Endothelial cell of umbilical vein (primary cell): Measurements from ENCODE around the gene UEVLD. TPM values are rescaled to one million over a fixed set of nuclear protein-coding genes. Genes with fewer than 3 reads are reported as not detected.
A peak's percentile ranks its signal among the peaks of the same experiment; 100 is the strongest.

Source experiments
- BruUV-seq: library from RNA; stranded (reverse); fragments of 400-500 nt; replicated peaks from 2 replicates; lab custom pipeline; 2021; lab: Mats Ljungman, UMichigan
- CTCF ChIA-PET: fragments of 300-600, 350-600 bp; sonication (Branson Sonifier 250); formaldehyde crosslinking; loops from one replicate; lab custom pipeline; 2021; ENCODE audit warnings: antibody characterized with exemption, inconsistent platforms; lab: Charles Lee
- POLR2A ChIA-PET: fragments of 300-600, 350-600 bp; sonication (Branson Sonifier 250); formaldehyde crosslinking; loops from one replicate; lab custom pipeline; 2021; ENCODE audit warnings: antibody characterized with exemption, inconsistent platforms; lab: Charles Lee
- DNase-seq: peaks from one replicate; pipeline ENCODE4 v3.0.0-alpha.2; 2011; ENCODE audit warnings: low read depth, low spot score
- FAIRE-seq: peaks from 2 replicates; lab custom pipeline; 2011; peaks lifted over from hg19 to GRCh38; lab: Jason Lieb, UNC
- H2AFZ ChIP-seq: 2 replicates; pipeline ENCODE4 v1.6.0; 2012; ENCODE audit warnings: low read depth, low read length, control low read depth, inconsistent platforms
- H3K27ac ChIP-seq: 2 replicates; pipeline ENCODE4 v1.5.1; 2011; ENCODE audit warnings: low read depth, mild to moderate bottlenecking, control low read depth, low read length, moderate library complexity; ENCODE audit not compliant: insufficient read depth
- H3K27me3 ChIP-seq, 2 experiments: 2 replicates each; pipeline versions ENCODE4 v1.6.0 to v1.6.1; 2011; ENCODE audit warnings: low read length in 2 of 2, mixed read lengths in 1 of 2; ENCODE audit not compliant: control insufficient read depth in 2 of 2, insufficient read depth in 2 of 2
- H3K36me3 ChIP-seq, 2 experiments: 2 replicates in 1 of 2; 3 replicates in 1 of 2; pipeline ENCODE4 v1.5.1; 2011; ENCODE audit warnings: low read length in 2 of 2, mild to moderate bottlenecking in 1 of 2, moderate library complexity in 1 of 2; ENCODE audit not compliant: control insufficient read depth in 2 of 2, insufficient read depth in 2 of 2; ENCODE audit errors: extremely low read depth in 1 of 2
- H3K4me1 ChIP-seq: 3 replicates; pipeline ENCODE4 v1.5.1; 2011; ENCODE audit warnings: mild to moderate bottlenecking, low read length; ENCODE audit not compliant: control insufficient read depth, insufficient read depth; ENCODE audit errors: extremely low read depth
- H3K4me2 ChIP-seq: 2 replicates; pipeline ENCODE4 v1.6.1; 2011; ENCODE audit warnings: low read length, control low read depth, mixed read lengths; ENCODE audit not compliant: insufficient read depth
- H3K4me3 ChIP-seq, 3 experiments: fragments of 200-600 bp in 1 of 3; sonication (generic), shearing (Covaris generic) in 1 of 3; replicated peaks in 1 of 3; 2 replicates each; pipeline ENCODE4 v1.5.1; 2011 to 2016; ENCODE audit warnings: control low read depth in 3 of 3, low read length in 3 of 3, mild to moderate bottlenecking in 2 of 3, inconsistent platforms in 1 of 3, low read depth in 1 of 3, moderate library complexity in 1 of 3; ENCODE audit not compliant: insufficient read depth in 1 of 3
- H3K79me2 ChIP-seq: 2 replicates; pipeline ENCODE4 v1.6.0; 2012; ENCODE audit warnings: low read length, inconsistent platforms; ENCODE audit not compliant: control insufficient read depth, insufficient read depth
- H3K9ac ChIP-seq: replicated peaks from 2 replicates; pipeline ENCODE3; 2011; ENCODE audit warnings: low read length, control low read depth; ENCODE audit not compliant: insufficient read depth; ENCODE audit errors: extremely low read depth
- H3K9me1 ChIP-seq: replicated peaks from 3 replicates; pipeline ENCODE4 v1.6.0; 2011; ENCODE audit warnings: mild to moderate bottlenecking, low read length; ENCODE audit not compliant: control insufficient read depth, insufficient read depth; ENCODE audit errors: extremely low read depth
- H3K9me3 ChIP-seq: replicated peaks from 2 replicates; pipeline ENCODE4 v1.5.1; 2012; ENCODE audit warnings: low read length, inconsistent platforms; ENCODE audit not compliant: control insufficient read depth, insufficient read depth
- H4K20me1 ChIP-seq: replicated peaks from 2 replicates; pipeline ENCODE3; 2011; ENCODE audit warnings: mild to moderate bottlenecking, low read length; ENCODE audit not compliant: control insufficient read depth, insufficient read depth; ENCODE audit errors: extremely low read depth
- EZH2 ChIP-seq: IDR thresholded peaks from 2 replicates; pipeline ENCODE4 v1.6.1; 2012; ENCODE audit warnings: borderline replicate concordance, low read depth, mild to moderate bottlenecking, moderate library complexity, low read length, inconsistent platforms; ENCODE audit not compliant: severe bottlenecking
- JUN ChIP-seq: IDR thresholded peaks from 2 replicates; pipeline ENCODE4 v1.6.1; 2011; ENCODE audit warnings: borderline replicate concordance, low read depth; ENCODE audit not compliant: insufficient read length, insufficient read depth
- POLR2A ChIP-seq: IDR thresholded peaks from 2 replicates; pipeline ENCODE4 v1.6.1; 2012; ENCODE audit warnings: low read depth, mild to moderate bottlenecking, control low read depth, low read length
- dilution Hi-C: fragments of 300-500 bp; cut with MboI; formaldehyde crosslinking; loops from one replicate; pipeline ENCODE4 v1.15.0; 2019; ENCODE audit warnings: low sequenced_read_pairs; ENCODE audit not compliant: extremely low pct_ligation_motif_present
- intact Hi-C: fragments of 100-400 bp; cut with micrococcal nuclease; formaldehyde crosslinking; loops from one replicate; pipeline ENCODE4 v1.10.0; 2022
- polyA plus RNA-seq, 4 experiments: library from polyadenylated mRNA; depleted of rRNA in 3 of 4; stranded (reverse) in 3 of 4; unstranded in 1 of 4; fragments of >200 nt; gene quantifications; 2 replicates each; pipeline versions ENCODE4 v1.2.1 to v1.2.3, GENCODE V29; 2011 to 2012; ENCODE audit warnings: missing spikeins in 1 of 4
- total RNA-seq: library from RNA; stranded (reverse); gene quantifications from 2 replicates; pipeline ENCODE4 v1.2.3, GENCODE V29; 2021
- TF ChIP-seq, protein P1 (sequence below): IDR thresholded peaks from 2 replicates; pipeline ENCODE4 v1.6.1; 2011; ENCODE audit not compliant: insufficient read depth, insufficient read length

The UEVLD gene
- total and polyA plus RNA-seq, 2 donors (not counting 3 experiments of a cell fraction or from before 2014, with no cell fraction given): 9.2 to 19.1 TPM

DNA sequence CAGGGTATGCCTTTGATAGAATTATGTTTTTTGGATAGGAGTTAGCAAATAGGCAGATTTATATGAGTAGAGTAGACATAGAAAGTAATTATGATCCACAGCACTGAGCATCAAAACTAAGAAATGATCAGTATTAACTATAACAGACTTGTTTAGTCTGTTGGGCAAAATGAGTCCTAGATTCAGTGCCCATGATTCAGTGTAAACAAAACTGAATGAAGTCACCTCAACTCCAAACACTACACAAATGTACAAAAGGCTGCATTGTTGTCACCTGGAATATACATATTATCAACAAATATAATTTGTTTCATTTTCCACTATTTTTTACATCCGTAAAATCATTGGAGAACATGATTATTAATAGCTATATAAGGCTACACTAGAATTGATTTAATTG is 6.7 kb downstream of the UEVLD start:
- dilution Hi-C loops: no loop called here

DNA sequence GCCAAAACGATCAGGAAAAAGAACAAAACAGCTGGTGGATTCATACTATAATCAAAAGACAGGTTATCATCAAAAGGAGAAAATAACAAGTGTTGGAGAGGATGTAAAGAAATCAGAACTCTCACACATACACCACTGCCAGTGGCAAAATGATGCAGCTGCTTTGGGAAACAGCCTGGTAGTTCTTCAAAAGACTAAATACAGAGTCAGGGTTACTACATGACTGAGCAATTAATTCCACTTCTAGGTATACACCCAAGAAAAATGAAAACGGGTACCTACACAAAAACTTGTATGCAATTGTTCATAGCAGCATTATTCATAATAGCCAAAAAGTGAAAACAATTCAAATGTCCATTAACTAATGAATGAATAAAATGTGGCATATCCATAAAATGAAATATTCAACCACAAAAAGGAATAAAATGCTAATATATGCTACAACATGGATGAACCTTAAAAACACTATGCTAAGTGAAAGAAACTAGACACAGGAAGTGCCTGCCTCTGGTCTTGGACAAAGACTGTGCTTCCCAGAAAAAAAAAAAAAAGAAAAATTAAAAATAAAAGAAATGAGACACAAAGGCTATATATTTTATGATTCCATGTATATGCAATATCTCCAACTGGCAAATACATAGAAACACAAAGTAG is 8.3 kb downstream of the UEVLD start:
- DNase-seq (no peak), FAIRE-seq (no peak)
- no peak for TF ChIP-seq JUN
- dilution Hi-C loops: no loop called here
- ChIA-PET CTCF (interaction anchor here (0.7 to 2.3 kb wide), 4 partner anchors 10 to 184 kb away, joined by 4 to 6 read pairs (median 5); no protein-coding TSS in a partner anchor), POLR2A (no interaction called here)
- H3K4me1 ChIP-seq: peaks cover 4% of the 10 kb centered on the region
- H3K27me3 ChIP-seq: no peaks in the 10 kb centered on the region
- no peak overlapping the region for H3K9ac ChIP-seq
- intact Hi-C loops: no loop called here
- no peak overlapping the region for H3K4me2 ChIP-seq
- no peaks in the 10 kb centered on the region for H3K9me1 ChIP-seq
- no peaks in the 10 kb centered on the region for H3K36me3 ChIP-seq
- no TSS peak for BruUV-seq
- no peak overlapping the region for H3K27ac ChIP-seq
- H3K9me3 ChIP-seq: no peaks in the 10 kb centered on the region
- H3K79me2 ChIP-seq: peaks cover 2% of the 10 kb centered on the region
- no peaks in the 10 kb centered on the region for H4K20me1 ChIP-seq
- no peak overlapping the region for H2AFZ ChIP-seq
- H3K4me3 ChIP-seq: no peak overlapping the region

More for the DNA sequence above, 6.7 kb downstream of the UEVLD start:
- no peak overlapping the region for H3K4me2 ChIP-seq
- H3K9me1 ChIP-seq: no peaks in the 10 kb centered on the region
- no peaks in the 10 kb centered on the region for H4K20me1 ChIP-seq
- intact Hi-C loops: no loop called here
- no TSS peak for BruUV-seq
- H2AFZ ChIP-seq: no peak overlapping the region
- peaks cover 5% of the 10 kb centered on the region for H3K79me2 ChIP-seq
- CTCF ChIA-PET: interaction anchor here (0.6 kb wide), 1 partner anchor 1815 kb away, joined by 3 read pairs; no protein-coding TSS in a partner anchor
- no peaks in the 10 kb centered on the region for H3K9me3 ChIP-seq
- H3K27ac ChIP-seq: no peak overlapping the region
- POLR2A ChIA-PET: no interaction called here
- DNase-seq (no peak), FAIRE-seq (peak; percentile 64)
- H3K27me3 ChIP-seq: no peaks in the 10 kb centered on the region
- no peaks in the 10 kb centered on the region for H3K36me3 ChIP-seq
- H3K4me1 ChIP-seq: no peaks in the 10 kb centered on the region
- H3K9ac ChIP-seq: no peak overlapping the region
- no peak overlapping the region for H3K4me3 ChIP-seq
- TF ChIP-seq EZH2: no peak
- no peak for TF ChIP-seq POLR2A
- TF ChIP-seq, protein P1, sequence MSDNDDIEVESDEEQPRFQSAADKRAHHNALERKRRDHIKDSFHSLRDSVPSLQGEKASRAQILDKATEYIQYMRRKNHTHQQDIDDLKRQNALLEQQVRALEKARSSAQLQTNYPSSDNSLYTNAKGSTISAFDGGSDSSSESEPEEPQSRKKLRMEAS: no peak
